Body of pancreas (tissue), 4 donors: Measurements from ENCODE around the gene PRDM15.
A peak's percentile ranks its signal among the peaks of the same experiment; 100 is the strongest.

Source experiments
- POLR2A ChIP-seq, 3 donors: fragments of 450-650 bp; IDR thresholded peaks; one replicate each; pipeline ENCODE4 v1.6.1; 2016; ENCODE audit warnings: antibody characterized with exemption in 3 of 3, mild to moderate bottlenecking in 2 of 3
- TF ChIP-seq, protein P1 (sequence below), 7 experiments: fragments of 450-650 bp in 4 of 7; fragments of 200-600 bp in 3 of 7; sonication (generic) in 3 of 7; IDR thresholded peaks; one replicate each; pipeline ENCODE4 v1.5.1; 2016 to 2019; ENCODE audit warnings: antibody characterized with exemption in 7 of 7

DNA sequence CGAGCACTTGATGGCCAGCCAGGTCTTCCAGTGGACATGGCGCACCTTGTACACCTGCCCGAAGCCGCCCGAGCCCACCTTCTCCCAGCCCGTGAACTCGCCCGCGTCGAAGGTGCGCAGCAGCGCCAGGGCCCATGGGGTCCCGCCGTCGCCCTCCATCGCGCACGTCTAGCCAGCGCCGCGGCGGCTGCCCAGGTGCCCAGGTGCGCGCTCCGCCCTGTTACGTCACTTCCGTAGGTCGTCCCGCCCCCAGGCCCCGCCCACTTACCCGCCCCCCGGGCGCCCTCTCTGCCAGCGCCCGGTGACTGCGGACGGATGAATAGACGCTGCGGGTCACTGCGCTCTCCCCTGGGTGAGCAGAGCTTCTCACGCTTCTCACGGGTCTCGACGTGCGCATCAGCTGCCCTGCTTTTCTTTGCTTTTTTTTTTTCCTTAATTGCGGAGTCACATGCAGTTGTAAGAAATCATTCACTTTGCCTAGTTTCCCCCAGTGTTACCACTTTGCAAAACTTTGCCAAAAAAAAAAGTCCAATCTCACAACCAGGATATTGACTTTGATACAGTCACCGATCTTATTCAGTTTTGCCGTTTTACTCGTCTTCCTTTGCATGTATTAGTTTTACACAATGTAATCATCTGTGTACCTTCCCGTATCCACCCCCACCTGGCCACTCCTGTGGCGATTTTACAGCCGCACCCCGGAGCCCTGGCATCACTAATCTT is 112.1 kb downstream of the PRDM15 start, which contains the start of gene RIPK4:
- TF ChIP-seq, protein P1, sequence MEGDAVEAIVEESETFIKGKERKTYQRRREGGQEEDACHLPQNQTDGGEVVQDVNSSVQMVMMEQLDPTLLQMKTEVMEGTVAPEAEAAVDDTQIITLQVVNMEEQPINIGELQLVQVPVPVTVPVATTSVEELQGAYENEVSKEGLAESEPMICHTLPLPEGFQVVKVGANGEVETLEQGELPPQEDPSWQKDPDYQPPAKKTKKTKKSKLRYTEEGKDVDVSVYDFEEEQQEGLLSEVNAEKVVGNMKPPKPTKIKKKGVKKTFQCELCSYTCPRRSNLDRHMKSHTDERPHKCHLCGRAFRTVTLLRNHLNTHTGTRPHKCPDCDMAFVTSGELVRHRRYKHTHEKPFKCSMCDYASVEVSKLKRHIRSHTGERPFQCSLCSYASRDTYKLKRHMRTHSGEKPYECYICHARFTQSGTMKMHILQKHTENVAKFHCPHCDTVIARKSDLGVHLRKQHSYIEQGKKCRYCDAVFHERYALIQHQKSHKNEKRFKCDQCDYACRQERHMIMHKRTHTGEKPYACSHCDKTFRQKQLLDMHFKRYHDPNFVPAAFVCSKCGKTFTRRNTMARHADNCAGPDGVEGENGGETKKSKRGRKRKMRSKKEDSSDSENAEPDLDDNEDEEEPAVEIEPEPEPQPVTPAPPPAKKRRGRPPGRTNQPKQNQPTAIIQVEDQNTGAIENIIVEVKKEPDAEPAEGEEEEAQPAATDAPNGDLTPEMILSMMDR (IDR thresholded peaks at IDR 0.05): no peak
- peak; percentile 95 to 98 (median 98) for TF ChIP-seq POLR2A (IDR thresholded peaks at IDR 0.05)
